Activated B cell treated with CpG ODN at 0.5 μM for 24 hours (primary cell): ENCODE results near the gene FSD1L. TPM values are rescaled to one million over a fixed set of nuclear protein-coding genes. Genes with fewer than 3 reads are reported as not detected.

ENCODE experiments used
- ATAC-seq: fragments of 200-7000 bp; cut with Tn5 transposase; one replicate; pipeline ENCODE4 v1.10.0; 2021; ENCODE audit warnings: low read depth, mild to moderate bottlenecking, moderate library complexity
- CTCF ChIA-PET: fragments of 350-600 bp; sonication (Branson Sonifier 250); formaldehyde crosslinking; loops from one replicate; lab custom pipeline; 2021; ENCODE audit warnings: antibody characterized with exemption; lab: Charles Lee
- POLR2A ChIA-PET: fragments of 350-600 bp; sonication (Branson Sonifier 250); formaldehyde crosslinking; loops from one replicate; lab custom pipeline; 2021; ENCODE audit warnings: antibody characterized with exemption; lab: Charles Lee
- DNase-seq: peaks from one replicate; pipeline ENCODE4 v3.0.0; 2022
- H3K27ac Mint-ChIP-seq: one replicate; pipeline ENCODE4 v1.8.0; 2020; ENCODE audit warnings: mixed read lengths
- H3K27me3 Mint-ChIP-seq: one replicate; pipeline ENCODE4 v1.8.0; 2021; ENCODE audit warnings: mixed read lengths
- H3K36me3 Mint-ChIP-seq: one replicate; pipeline ENCODE4 v1.8.0; 2021; ENCODE audit warnings: low read depth, mixed read lengths
- H3K4me1 Mint-ChIP-seq: one replicate; pipeline ENCODE4 v1.8.0; 2021; ENCODE audit warnings: mixed read lengths
- H3K4me3 Mint-ChIP-seq: one replicate; pipeline ENCODE4 v1.8.0; 2020; ENCODE audit warnings: mild to moderate bottlenecking, mixed read lengths
- H3K9me3 Mint-ChIP-seq: one replicate; pipeline ENCODE4 v1.8.0; 2020; ENCODE audit warnings: mixed read lengths
- intact Hi-C: fragments of 100-400 bp; cut with micrococcal nuclease; formaldehyde crosslinking; loops from one replicate; pipeline ENCODE4 v1.15.1; 2024
- total RNA-seq: library from RNA; stranded (reverse); gene quantifications from 2 replicates; pipeline ENCODE4 v1.2.3, GENCODE V29; 2022
- TF ChIP-seq, protein P1 (sequence below): fragments of 200-600 bp; IDR thresholded peaks from one replicate; pipeline ENCODE4 v1.8.0; 2022; ENCODE audit warnings: antibody characterized with exemption, mild to moderate bottlenecking

FSD1L gene
- total RNA-seq, 1 donor from 2014 or later, result 12.4 TPM

DNA sequence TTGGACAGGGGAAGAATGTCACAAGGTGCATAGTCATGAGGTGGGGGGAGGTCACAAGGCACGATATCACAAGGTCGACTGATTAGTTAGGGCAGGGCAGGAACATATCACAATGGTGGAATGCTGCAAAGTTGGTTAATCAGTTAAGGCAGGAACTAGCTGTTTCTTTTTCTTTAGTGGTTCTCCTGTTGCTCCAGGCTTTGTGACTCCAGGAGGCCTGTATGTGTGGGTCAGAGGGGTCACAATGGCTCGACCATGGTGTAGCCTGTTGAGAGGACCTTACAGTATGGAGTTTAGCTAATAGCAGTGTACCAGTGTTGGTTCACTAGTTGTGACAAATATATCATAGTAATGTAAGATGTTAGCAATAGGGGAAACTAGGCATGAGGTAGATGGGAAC is 12.4 kb upstream of the FSD1L start:
- Mint-ChIP-seq H3K9me3 (no peaks in the 10 kb centered on the region), H3K4me3 (no peak overlapping the region), H3K27me3 (peaks cover 2% of the 10 kb centered on the region), H3K36me3 (no peaks in the 10 kb centered on the region), H3K27ac (no peak overlapping the region), H3K4me1 (no peaks in the 10 kb centered on the region)
- DNase-seq (no peak), ATAC-seq (no peak)
- intact Hi-C loops, result no loop called here
- TF ChIP-seq, protein P1, sequence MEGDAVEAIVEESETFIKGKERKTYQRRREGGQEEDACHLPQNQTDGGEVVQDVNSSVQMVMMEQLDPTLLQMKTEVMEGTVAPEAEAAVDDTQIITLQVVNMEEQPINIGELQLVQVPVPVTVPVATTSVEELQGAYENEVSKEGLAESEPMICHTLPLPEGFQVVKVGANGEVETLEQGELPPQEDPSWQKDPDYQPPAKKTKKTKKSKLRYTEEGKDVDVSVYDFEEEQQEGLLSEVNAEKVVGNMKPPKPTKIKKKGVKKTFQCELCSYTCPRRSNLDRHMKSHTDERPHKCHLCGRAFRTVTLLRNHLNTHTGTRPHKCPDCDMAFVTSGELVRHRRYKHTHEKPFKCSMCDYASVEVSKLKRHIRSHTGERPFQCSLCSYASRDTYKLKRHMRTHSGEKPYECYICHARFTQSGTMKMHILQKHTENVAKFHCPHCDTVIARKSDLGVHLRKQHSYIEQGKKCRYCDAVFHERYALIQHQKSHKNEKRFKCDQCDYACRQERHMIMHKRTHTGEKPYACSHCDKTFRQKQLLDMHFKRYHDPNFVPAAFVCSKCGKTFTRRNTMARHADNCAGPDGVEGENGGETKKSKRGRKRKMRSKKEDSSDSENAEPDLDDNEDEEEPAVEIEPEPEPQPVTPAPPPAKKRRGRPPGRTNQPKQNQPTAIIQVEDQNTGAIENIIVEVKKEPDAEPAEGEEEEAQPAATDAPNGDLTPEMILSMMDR, result no peak
- ChIA-PET POLR2A (no interaction called here), CTCF (no interaction called here)

DNA sequence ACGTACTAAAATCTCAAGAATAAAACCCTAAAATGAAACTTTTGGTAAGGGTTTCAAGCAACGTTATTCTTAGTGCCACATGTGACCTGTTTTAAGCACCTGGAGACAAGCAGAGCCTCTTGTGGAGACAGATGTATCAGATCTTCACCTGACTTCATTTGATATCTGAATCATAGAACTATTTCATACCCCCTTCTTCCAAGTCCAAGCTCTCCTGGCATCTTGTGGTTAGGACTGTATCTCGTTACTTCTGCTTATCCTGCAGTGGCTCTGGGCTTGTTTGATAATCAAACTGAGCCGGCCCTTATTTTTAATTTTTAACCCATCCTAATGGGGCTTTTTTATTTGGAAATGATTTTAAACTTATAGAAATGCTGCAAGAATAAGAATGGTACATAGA is 11.1 kb upstream of the FSD1L start:
- H3K27me3 Mint-ChIP-seq, result peaks cover 2% of the 10 kb centered on the region
- no peaks in the 10 kb centered on the region for H3K4me1 Mint-ChIP-seq
- ChIA-PET POLR2A (no interaction called here), CTCF (no interaction called here)
- H3K4me3 Mint-ChIP-seq, result no peak overlapping the region
- ATAC-seq (no peak), DNase-seq (no peak)
- H3K27ac Mint-ChIP-seq, result no peak overlapping the region
- no peaks in the 10 kb centered on the region for H3K9me3 Mint-ChIP-seq
- TF ChIP-seq, protein P1, result no peak
- H3K36me3 Mint-ChIP-seq, result no peaks in the 10 kb centered on the region
- intact Hi-C loops, result no loop called here

DNA sequence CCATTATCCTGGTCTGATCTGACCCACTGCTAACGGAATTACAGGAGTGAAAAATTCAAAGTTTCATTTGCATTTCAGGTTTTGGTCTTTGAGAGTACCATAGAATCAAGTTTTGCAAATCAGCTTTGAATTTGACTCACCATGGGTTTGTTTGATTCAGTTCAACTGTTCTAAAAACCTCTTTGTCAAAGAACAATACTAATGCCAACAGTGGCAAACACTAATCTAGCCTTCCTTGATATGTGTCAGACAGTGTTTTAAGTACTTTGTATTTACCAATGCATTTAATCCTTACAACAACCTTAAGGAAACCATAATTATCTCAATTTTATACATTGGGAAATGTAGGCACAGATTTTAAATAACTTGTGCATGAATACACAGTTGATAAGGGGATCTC is 10.1 kb upstream of the FSD1L start:
- intact Hi-C loops, result no loop called here
- TF ChIP-seq, protein P1, result no peak
- no peak for ATAC-seq
- H3K4me1 Mint-ChIP-seq, result no peaks in the 10 kb centered on the region
- H3K4me3 Mint-ChIP-seq, result no peak overlapping the region
- ChIA-PET CTCF (no interaction called here), POLR2A (no interaction called here)
- no peaks in the 10 kb centered on the region for H3K9me3 Mint-ChIP-seq
- no peak for DNase-seq
- peaks cover under 1% of the 10 kb centered on the region for H3K27me3 Mint-ChIP-seq
- no peaks in the 10 kb centered on the region for H3K36me3 Mint-ChIP-seq
- H3K27ac Mint-ChIP-seq, result no peak overlapping the region

DNA sequence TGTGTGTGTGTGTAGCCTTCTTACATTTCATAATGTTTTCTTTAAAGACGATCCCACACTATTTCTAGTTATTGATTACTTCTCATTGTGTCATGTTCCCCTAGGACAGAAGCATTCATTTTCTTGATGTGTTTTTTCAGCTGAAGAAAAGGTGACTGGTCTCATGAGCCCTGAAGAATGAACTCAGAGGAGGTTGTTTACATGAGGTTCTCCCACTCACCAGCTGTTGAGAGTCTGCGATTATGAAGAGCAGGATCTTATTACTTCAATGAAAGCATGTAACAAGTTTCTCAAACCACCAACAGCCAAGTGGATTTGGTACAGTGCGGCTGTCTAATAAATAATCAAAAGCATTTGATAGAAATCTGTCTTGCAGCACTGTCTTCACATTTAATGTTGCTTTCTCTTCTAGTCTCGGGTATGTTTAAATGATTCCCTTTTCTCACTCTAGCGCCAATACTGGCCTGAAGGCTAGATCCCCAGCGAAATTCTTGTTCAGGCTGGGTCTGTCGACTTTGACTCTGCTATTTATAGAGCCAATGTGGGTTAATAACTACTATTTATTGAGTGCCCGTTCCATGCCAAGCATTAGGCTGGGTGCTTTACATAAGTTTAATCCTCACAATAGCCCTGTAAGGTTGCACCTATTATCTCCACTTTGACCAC is 9.6 kb upstream of the FSD1L start:
- Mint-ChIP-seq H3K27me3 (no peaks in the 10 kb centered on the region), H3K27ac (no peak overlapping the region), H3K4me1 (no peaks in the 10 kb centered on the region), H3K4me3 (no peak overlapping the region), H3K9me3 (no peaks in the 10 kb centered on the region), H3K36me3 (no peaks in the 10 kb centered on the region)
- intact Hi-C loops, result no loop called here
- TF ChIP-seq, protein P1, result no peak
- ChIA-PET POLR2A (no interaction called here), CTCF (no interaction called here)
- DNase-seq, result no peak
- no peak for ATAC-seq

DNA sequence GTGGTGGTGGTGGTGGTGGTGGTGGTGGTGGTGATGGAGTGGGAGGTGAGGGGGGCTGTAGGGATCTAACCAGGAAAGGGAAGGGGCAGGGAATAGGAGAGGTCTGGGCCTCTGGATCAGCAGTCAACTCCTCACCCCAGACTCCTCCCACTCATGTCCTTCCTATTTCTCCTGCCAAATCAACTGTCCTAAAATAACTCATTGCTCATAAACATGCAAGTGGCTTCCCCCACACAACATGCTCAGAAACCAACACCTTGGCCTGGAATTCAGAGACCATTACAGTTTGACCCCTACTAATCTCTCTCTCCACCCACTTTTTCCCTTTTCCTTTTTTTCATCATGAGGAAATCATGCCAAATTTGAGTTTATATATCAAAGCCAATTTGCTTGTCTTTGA is 8.4 kb upstream of the FSD1L start:
- H3K27ac Mint-ChIP-seq, result no peak overlapping the region
- no peaks in the 10 kb centered on the region for H3K4me1 Mint-ChIP-seq
- CTCF ChIA-PET, result no interaction called here
- POLR2A ChIA-PET, result no interaction called here
- no peak for ATAC-seq
- no peaks in the 10 kb centered on the region for H3K36me3 Mint-ChIP-seq
- no peak overlapping the region for H3K4me3 Mint-ChIP-seq
- DNase-seq, result no peak
- TF ChIP-seq, protein P1, result no peak
- no peaks in the 10 kb centered on the region for H3K9me3 Mint-ChIP-seq
- H3K27me3 Mint-ChIP-seq, result no peaks in the 10 kb centered on the region
- intact Hi-C loops, result no loop called here
